Measurements from ENCODE around the gene ARHGAP21. TPM values are rescaled to one million over a fixed set of nuclear protein-coding genes. Genes with fewer than 3 reads are reported as not detected.
"Not testable (repeated sequence)": the region's sequence is repeated elsewhere in the genome, so short reads cannot be mapped to it uniquely, and the experiment has no call there.

The ARHGAP21 gene
- total RNA-seq (2014; rRNA removed), result 63.9 and 65.7 TPM in 2 replicates
- polyA plus RNA-seq (2012), result 20.0 TPM

DNA sequence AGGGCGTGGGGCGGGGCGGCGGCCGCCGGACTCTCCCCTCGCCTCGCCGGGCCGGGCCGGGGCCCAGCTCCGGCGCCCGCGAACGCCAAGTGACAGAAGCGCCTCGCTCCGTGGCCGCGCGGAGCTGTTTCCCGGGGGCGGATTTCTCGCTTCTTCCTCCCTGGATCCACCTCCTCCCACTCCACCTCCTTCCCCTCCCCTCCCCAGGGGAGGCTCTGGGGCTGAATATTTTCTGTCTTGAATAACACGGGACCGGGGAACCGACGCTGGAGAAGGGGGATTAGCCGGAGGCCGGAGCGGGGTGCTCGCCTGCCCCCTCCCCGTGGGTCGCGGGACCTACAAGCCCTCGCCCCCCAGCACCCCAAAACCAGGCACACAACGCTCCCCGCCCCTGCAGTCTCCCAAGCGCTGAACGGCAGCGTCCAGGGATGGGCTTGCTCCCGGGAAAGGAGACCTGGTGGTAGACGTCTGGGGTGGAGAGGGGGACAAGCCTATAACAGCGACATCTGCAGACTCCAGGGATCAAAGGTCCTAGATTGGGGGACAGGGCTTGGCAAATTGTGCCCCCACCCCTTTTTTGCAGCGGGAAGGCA lies at the start of gene ARHGAP21:
Gene ARHGAP21 (minus strand): TSS at position 100 of the 593 bp plus-strand sequence. CDS start 1,988 bp downstream, outside the sequence.
- peak; percentile 79 for DNase-seq (ENCODE audit: low read depth)

DNA sequence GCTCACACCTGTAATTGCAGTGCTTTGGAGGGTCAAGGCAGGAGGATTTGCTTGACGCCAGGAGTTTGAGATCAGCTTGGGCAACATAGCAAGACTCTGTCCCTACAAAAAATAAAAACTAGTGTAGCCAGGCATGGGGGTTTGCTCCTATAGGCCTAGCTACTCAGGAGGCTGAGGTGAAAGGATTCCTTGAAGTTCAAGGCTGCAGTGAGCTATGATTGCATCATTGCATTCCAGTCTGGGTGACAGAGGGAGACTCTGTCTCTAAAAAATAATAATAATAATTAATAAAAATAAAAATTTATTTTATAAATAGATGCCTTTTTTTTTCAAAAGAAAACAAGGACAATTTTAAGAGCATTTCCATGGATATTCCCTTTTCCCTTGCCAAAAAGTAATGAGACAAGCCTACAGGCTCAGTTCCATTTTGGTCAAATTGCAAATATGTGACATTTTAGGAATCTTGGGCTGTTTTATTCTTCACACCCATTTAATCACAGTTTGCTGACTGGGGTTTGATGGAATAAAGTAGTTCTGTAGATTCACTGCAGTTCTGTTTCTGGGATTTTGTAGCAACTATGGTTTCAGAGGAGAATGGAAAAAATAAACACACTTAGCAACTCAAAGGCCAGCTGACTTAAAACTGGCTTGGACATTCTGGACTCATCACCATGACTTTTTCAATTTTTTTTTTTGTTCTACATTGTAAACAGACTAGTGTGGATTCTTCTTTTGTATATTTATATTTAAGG lies 48.4 kb upstream of the ARHGAP21 start:
- DNase-seq (ENCODE audit: low read depth), result no peak

DNA sequence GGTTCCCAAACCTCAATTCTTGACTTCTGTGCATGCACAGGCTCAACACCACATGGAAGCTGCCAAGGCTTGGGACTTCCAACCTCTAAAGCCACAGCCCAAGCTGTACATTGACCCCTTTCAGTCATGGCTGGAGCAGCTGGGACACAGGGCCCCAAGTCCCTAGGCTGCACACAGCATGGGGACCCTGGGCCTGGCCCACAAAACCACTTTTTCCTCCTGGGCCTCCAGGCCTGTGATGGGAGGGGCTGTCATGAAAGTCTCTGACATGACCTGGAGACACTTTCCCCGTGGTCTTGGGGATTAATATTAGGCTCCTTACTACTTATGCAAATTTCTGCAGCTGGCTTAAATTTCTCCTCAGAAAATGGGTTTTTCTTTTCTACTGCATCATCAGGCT lies 41.3 kb upstream of the ARHGAP21 start:
- not testable (repeated sequence) for DNase-seq (ENCODE audit: low read depth)

DNA sequence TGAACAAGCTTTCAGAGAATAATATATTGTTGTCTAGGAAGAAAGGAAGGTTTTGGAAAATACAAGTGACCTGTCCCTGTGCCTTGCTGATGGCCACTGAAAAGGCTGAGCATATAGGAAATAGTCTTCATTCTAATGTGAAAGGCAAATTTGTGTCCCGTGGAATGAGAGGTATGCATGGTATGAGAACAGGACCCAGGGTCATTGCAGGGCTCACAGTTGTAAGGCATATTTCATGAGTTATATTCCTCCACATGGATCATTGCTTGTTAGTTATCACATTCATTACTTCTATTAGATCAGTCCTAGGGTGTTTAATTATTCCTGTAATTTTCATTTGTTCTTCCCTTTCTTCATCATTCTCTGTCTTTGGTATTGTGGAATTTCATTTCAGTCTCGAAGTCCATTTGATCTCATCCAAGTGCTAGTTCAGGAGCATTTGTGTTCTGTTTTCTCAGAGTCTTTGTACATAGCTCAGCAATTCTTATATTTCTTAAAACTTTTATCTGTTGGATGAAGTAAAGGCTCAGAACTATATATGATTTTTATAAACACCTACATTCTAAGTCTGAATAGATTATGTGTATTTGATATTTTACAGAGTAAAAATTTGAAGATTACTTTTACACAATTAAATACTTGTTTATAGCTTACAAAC lies 39.4 kb upstream of the ARHGAP21 start:
- peak; percentile 51 for DNase-seq (ENCODE audit: low read depth)

DNA sequence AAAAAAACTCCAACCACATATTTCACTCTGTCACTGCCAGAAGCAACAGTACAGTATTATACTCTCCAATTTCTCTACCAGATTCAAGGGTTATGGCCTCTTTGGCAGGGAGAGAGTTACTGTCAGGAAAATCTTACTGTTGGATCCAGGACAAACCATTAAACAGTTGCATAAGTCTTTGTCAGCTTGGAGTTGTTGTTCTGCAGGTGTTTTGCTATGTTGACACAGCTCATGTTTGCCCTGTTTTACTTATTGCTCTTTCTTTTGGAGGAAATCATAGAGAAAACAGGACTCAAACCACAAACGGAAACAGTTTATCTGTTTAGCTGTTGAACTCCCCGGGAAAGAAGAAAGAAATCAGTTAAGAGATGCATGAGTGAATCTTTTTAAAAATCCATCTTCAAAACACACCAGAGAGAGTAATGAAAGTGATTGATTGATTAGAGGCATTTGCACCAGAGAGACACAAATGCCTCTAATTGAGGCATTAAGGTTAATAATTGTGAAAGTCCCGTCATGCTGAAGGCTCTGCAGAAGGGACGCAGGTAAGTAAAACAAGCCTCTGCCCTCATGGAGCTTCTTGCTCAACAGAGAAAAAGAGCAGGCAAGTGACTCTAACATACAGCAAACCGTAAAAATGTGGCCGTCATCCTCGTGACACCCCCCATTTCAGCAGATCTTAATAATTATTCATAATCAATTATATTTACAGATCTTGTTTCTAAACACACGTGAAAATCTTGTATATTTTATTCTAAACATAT lies 38.7 kb upstream of the ARHGAP21 start:
- DNase-seq (ENCODE audit: low read depth), result peak; percentile 18

DNA sequence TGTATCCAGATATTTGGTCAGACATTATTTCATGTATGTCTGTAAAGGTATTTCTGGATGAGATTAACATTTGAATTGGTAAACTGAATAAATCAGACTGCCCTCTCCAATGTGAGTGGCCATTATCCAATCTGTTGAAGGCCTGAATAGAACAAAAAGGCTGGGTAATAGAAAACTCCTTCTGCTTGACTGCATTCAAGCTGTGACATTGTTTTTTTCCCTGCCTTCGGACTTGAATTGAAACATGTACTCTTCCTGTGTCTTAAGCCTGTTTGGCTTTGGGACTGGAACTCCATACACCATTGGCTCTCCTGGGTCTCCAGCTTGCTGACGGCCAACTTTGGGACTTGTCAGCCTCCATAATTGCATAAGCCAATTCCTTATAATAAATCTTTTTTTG lies 36.0 kb upstream of the ARHGAP21 start:
- no peak for DNase-seq (ENCODE audit: low read depth)

DNA sequence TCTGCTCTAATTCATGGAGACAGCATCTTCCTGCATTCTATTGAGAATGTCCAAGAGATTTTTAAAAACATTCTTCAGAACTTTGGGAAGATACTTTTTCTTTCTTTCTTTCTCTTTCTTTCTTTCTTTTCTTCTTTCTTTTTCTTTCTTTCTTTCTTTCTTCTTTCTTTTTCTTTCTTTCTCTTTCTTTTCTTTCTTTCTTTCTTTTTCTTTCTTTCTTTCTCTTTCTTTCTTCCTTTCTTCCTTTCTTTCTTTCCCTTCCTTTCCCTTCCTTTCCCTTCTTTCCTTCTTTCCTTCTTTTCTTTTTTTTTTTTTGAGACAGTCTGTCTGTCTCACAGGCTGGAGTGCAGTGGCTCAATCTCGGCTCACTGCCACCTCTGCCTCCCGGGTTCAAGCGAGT lies 34.6 kb upstream of the ARHGAP21 start:
- DNase-seq (ENCODE audit: low read depth), result not testable (repeated sequence)

DNA sequence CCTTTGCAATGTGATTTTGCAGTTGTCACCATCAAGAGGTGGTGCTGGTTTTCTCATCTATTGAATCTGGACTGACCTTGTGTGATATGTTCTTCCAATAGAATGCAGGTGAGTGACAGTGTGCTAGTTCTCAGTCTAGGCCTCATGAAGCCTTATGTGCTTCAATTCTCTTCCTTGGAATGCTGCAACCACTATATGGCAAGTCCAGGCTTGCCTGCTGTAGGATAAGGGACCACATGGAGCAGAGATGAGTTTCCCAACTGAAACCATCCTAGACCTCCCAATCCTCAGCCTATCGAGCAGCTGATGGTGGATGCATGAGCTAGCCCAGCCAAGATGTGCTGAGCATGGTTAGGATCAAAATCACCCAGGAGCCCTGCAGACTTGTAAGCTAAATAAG lies 32.6 kb upstream of the ARHGAP21 start:
- peak; percentile 9 for DNase-seq (ENCODE audit: low read depth)

DNA sequence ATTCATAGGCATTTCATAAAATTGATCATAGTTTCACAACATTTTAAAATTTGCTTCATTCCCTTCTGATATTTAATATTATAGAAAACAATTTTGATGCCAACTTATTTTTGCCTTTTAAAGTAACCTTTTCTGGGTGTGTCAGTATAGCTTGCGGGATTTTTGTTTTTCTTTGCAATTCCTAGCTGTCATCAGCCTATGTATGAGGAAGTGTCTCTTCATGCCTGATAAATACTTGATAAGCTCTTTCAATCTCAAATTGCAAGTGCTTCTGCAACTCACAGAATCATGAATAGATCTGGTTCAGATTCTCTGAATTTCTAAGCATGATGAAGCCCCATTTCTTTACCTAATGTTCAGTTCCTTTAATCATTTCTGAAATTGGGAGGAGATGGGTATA lies 28.0 kb upstream of the ARHGAP21 start:
- DNase-seq (ENCODE audit: low read depth), result no peak

DNA sequence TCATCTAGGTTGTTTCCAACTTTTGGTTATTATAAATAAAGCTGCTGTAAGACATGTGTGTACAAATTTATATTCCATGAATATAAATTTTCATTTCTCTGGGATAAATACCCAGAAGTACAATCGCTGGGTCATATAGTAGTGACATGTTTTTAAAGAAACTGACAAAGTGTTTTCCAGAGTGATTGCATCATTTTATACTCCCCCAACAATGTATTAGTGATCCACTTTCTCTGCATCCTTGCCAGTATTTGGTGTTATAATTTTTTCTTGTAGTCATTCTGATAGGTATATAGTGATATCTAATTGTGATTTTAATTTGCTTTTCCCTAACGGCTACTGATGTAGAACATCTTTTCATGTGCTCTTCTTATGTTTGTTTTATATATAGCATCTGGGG lies 27.0 kb upstream of the ARHGAP21 start:
- no peak for DNase-seq (ENCODE audit: low read depth)

DNA sequence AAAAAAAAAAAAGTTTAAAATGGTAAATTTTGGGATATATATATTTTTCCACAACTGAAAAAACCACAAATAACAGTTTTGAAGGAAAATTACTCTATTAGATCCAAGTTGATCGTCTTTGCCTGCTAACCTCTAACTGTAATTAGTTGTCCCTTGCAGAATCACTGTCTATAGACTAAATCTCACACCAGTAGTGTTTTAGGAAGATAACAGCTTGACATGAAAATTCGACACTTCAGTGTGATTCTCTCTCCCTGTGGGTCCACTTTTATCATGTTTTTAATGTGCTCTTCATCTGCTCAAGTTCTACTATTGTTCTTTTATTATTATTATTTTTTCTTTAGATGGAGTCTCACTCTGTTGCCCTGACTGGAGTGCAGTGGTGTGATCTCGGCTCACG lies 24.5 kb upstream of the ARHGAP21 start:
- DNase-seq (ENCODE audit: low read depth), result no peak

DNA sequence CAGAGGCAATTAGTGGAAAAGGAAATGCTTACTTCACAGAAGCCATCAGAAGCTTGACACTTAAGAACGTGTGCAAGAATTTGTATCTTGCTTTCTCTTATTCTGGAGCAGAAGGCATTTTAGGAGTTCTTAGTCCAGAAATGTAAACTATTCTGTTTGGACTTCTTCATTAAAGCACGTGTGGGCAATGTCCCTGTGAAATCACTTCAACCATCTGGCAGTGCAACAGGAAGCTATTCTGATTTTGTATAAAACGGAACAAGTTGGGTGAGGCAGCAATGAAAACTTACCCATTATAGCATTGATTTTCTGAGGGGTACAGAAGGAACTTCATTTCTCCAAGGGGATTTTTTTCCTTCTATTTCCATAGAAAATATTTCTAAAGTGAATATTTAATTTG lies 21.3 kb upstream of the ARHGAP21 start:
- no peak for DNase-seq (ENCODE audit: low read depth)

DNA sequence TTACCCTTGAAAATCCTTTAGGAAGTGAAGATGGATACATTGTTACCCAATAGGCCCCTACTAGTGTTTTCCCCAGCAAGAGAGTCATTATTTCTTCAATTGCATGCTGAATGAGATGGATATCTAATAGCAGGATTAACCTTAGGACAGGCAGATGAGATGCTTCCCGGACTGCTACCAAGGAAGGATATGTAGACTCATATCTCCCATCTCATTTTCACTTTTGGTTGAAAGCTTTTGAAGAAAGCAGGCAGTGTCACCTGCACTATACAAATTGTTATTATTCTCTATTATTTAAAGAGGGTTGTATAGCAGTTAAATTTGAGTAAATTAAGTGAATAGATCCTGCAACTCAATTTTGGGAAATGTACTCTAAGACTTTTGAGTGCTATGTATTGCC lies 17.0 kb upstream of the ARHGAP21 start:
- DNase-seq (ENCODE audit: low read depth), result no peak

DNA sequence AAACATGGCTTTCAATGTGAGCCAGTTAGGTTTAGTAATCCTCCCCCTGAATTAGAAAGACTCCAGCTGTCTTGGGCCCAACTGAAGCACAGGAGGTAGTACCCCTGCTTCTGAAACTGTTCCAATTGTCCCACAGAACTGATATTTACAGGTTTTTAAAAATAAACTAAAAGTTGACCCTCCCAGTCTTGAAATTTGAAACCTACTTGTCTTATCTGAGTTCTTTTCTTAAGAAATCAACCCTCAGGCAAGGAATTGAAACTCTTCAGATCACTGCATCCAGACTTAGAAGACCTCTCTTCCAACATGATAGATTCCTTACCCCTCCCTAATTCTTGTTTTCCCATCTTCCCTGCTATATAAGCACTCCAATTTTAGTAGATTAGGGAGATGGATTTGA lies 13.3 kb upstream of the ARHGAP21 start:
- no peak for DNase-seq (ENCODE audit: low read depth)

DNA sequence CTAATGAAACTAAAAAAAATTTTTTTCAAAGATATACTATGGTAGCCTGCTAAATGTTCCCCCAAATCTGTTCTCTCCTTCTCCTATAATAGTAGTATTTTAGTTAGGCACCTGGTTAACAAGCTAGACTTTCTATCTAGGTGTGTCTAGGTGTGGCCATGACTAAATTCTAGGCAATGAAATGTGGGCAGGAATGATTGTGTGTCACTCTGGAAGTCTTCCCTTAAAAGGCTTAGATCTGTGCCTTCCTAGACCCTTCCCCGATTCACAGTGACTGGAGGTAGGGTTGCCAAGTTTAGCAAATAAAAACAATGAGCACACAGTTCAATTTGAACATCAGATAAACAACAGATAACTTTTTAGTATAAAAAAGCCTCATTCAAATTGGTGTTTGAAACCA lies 8.3 kb upstream of the ARHGAP21 start:
- DNase-seq (ENCODE audit: low read depth), result no peak

DNA sequence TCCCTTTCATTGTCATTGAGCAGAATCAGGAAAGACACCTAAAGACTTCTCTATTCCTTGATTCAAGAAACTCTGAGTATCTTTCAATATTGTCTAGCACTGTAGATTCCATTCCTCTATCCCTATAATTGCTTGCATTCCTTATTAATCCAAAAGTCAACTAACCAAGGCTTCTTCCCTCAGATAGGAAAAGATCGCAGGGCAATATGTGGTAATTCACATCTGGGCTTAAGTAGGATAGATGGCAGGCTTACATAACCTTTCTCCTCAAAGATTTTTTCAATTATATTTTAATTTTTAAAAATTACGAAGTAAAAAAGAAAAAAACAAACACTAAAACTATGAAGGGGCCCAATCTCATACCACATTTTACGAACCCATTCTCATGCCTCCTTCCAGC lies 7.1 kb upstream of the ARHGAP21 start:
- no peak for DNase-seq (ENCODE audit: low read depth)

DNA sequence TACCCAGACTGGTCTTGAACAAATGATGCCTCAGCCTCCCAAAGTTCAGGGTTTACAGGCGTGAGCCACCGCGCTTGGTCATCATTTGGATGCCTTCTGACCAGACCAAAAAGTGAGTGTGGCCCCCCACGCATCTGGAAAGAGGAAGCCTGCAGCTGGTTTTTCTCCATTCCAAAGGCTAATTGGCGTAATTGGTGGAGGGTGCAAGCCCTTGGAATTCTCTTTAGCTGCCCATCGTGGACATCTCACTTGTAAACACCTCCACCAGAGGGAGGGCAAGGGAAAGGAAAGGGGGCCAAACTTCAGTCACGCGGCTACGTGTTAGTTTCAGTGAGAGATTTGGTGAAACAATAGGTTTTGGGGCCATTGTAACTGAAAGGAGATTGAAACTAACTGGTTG lies 4.1 kb upstream of the ARHGAP21 start:
- DNase-seq (ENCODE audit: low read depth), result no peak

DNA sequence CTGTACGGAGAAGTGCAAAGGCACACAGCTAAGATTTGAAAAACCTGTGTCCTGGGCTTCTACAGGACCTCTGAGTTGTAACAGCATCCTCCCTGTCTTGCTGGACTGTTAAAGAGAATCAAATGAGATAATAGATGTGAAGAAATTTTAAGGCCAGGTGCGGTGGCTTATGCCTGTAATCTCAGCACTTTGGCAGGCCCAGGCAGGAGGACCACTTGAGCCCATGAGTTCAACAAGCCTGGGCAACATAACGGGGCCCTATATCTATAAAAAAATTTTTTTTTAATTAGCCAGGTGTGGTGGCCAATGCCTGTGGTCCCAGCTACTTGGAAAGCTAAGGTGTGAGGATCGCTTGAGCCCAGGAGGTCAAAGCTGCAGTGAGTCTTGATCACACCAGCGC lies 2.9 kb upstream of the ARHGAP21 start:
- no peak for DNase-seq (ENCODE audit: low read depth)

DNA sequence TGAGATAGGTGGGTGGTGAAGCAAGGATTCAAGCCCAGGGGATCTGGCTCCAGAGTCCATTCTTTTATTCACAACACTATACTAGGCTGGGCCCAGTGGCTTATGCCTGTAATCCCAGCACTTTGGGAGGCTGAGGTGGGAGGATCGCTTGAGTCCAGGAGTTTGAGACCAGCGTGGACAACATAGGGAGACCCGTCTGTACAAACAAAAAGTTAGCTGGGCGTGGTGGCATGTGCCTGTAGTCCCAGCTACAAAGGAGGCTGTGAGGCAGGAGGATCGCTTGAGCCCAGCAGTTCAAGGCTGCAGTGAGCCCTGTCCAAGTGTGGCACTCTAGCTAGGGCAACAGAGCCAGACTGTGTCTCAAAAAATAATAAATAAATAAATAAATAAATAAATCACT lies 2.3 kb upstream of the ARHGAP21 start:
- DNase-seq (ENCODE audit: low read depth), result not testable (repeated sequence)

DNA sequence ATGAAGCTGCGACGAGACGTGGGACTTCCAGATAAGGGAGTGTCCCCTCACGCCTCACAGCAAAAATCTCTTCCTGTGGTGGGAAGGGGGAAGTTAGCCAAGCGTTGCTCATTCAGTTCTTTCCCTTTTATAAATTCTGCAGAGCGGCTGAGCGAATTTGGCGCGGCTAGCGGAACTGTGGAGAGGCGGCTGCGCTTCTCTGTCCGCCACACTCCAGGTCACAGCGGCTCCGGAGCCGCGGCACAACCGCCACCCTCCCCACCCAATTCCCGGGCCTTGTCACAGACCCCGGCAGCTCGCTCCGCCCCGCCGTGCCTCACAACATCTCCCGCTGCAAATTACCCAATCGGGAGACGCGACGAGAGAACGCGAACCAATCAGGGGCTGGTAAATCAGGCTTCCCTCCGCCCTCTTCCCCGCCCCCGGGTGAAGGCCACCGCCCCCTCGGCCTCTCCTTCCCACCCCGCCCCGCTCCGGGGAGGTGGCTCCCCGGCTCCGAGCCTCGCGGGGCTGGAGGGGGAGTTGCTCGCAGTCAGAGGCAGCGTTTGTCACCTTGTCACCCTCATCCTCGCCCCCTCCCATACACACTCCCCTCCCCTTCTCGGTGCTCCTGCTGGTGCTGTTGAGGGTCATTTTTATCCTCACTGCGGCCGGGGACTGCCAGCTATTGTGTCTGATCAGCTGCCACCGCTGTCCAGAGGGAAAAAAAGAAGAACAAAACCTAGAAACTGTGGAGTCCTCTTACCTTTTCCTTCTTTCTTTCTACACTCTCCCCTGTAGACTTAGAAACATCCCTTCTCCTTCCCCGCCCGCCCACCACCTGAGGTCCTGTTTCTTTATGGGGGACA lies 918 bp upstream of the ARHGAP21 start:
- peak; percentile 96 for DNase-seq (ENCODE audit: low read depth)

DNA sequence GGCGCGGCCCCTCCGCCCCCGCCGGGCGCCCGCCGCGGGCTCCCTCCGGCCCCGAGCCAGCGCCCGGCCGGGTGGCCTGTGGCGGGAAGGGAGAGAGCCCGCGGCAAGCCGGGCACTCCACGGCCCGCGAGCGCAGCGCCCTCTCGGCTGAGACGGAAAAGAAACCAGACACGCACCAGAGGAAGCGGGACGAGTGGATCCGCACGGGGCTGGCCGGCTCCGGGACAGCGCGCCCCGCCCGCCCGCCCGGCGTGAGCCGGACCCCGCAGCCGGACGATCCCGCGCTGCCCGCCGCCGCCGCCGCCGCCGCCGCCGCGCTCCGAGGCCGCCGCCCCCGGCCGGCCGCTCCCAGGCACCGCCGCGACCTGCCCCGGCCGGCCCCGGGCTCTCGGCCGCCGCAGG lies 300 bp downstream of the ARHGAP21 start:
- peak; percentile 35 for DNase-seq (ENCODE audit: low read depth)

Data from LHCN-M2 (cell line).